Activated T-cell treated with anti-CD3 and anti-CD28 coated beads for 48 hours (primary cell): ENCODE measurements around the gene HIC2.
"Not testable (repeated sequence)": the region's sequence is repeated elsewhere in the genome, so short reads cannot be mapped to it uniquely, and the experiment has no call there.

Experiments used
- DNase-seq: peaks from one replicate; pipeline ENCODE4 v3.0.0-alpha.2; 2020; ENCODE audit warnings: low read depth

HIC2 gene

GRCh38 chr22:21493789-21494782, 76.9 kb downstream of the HIC2 start:
- not testable (repeated sequence) for DNase-seq

GRCh38 chr22:21497984-21498383, 80.8 kb downstream of the HIC2 start:
- DNase-seq, result not testable (repeated sequence)

- not testable (repeated sequence) for DNase-seq
These were observed 81.3 kb downstream of the HIC2 start for GRCh38 chr22:21498489-21498888.

- DNase-seq, result not testable (repeated sequence)
These were observed 82.7 kb downstream of the HIC2 start for GRCh38 chr22:21499623-21500506.
